ENCODE measurements around the gene RPL35. TPM values are rescaled to one million over a fixed set of nuclear protein-coding genes. Genes with fewer than 3 reads are reported as not detected.

Gene RPL35
- total RNA-seq, 6 experiments from 2014 or later, result 372 to 1,299 (median 414) TPM

DNA sequence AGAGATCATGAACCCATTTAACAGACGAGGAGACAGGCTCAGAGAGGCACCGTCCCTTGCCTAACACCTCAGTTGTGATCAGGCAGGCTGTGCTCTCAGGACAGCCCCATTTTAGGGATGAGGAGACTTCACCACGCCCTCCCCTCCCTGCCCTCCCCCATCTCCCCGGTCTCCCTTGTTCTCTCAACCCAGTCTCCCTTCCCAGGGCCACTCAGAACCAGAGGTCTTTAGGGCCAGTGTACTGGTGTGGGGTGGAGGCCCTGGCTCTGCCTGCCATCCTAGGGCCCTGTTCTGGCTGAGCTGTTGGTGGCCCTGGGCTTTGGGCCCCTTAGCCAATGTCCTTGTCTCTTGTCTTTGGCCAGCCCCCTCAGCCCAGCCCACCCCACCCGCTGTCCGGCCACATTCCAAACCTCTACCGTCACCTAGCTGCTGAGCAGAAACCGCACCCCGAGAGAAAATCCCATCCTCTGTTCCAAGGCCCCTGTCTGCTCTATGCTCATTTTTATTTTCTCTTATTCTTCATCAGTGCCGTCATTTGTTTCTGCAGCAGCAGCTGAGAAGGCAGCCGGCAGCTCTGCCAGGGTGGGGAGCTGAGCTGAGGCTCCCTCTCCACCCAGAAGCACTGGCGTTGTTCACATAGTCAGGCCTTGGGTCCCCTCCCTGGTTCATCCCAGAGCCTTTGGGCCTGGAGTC lies 50.9 kb downstream of the RPL35 start:
- Histone ChIP-seq H3K27me3 (no peaks in the 10 kb centered on the region), H3K27ac (no peak overlapping the region), H3K9me3 (no peaks in the 10 kb centered on the region), H3K4me3 (no peak overlapping the region), H3K4me1 (no peaks in the 10 kb centered on the region), H3K36me3 (no peaks in the 10 kb centered on the region)
- no peak for ATAC-seq
- intact Hi-C loops (cut with DNase I), result no loop called here
- no peak for DNase-seq
- TF ChIP-seq POLR2A (IDR thresholded peaks at IDR 0.05) (no peak), CTCF (IDR thresholded peaks at IDR 0.05) (no peak)
- 67% methylated on average over 10 of the region's 12 CpGs for WGBS (ENCODE audit: insufficient coverage, low coverage, low lambda C conversion rate, missing lambda C conversion rate)

DNA sequence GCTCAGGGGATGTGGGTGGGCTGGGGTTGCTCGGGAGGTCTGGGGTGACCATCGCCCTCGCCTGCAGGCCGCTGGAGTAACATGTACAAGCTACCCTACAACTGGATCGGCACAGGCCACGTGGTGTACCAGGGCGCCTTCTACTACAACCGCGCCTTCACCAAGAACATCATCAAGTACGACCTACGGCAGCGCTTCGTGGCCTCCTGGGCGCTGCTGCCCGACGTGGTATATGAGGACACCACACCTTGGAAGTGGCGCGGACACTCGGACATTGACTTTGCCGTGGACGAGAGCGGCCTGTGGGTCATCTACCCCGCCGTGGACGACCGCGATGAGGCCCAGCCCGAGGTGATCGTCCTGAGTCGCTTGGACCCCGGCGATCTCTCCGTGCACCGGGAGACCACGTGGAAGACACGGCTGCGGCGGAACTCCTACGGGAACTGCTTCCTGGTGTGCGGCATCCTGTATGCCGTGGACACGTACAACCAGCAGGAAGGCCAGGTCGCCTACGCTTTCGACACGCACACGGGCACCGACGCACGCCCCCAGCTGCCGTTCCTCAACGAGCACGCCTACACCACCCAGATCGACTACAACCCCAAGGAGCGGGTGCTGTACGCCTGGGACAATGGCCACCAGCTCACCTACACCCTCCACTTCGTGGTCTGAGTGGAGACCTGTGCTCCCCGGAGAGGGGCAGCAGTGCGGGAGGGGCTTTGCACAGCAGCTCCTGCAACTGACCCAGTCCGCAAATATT lies 51.8 kb downstream of the RPL35 start:
- 83% methylated on average over 1 of the region's 60 CpGs for WGBS (ENCODE audit: insufficient coverage, low coverage, low lambda C conversion rate, missing lambda C conversion rate)
- no peak for TF ChIP-seq CTCF (IDR thresholded peaks at IDR 0.05)
- no peak for TF ChIP-seq POLR2A (IDR thresholded peaks at IDR 0.05)
- H3K9me3 ChIP-seq, result no peaks in the 10 kb centered on the region
- no peak overlapping the region for H3K4me3 ChIP-seq
- H3K4me1 ChIP-seq, result no peaks in the 10 kb centered on the region
- DNase-seq, result peak in 1 of 3 donors; percentile 47
- H3K27me3 ChIP-seq, result no peaks in the 10 kb centered on the region
- ATAC-seq, result peak in 1 of 4 donors; percentile 16
- intact Hi-C loops (cut with DNase I), result no loop called here
- no peaks in the 10 kb centered on the region for H3K36me3 ChIP-seq
- no peak overlapping the region for H3K27ac ChIP-seq

- ATAC-seq (no peak), DNase-seq (no peak)
- Histone ChIP-seq H3K4me3 (no peak overlapping the region), H3K9me3 (no peaks in the 10 kb centered on the region), H3K36me3 (no peaks in the 10 kb centered on the region), H3K27ac (no peak overlapping the region), H3K27me3 (no peaks in the 10 kb centered on the region), H3K4me1 (no peaks in the 10 kb centered on the region)
- TF ChIP-seq POLR2A (IDR thresholded peaks at IDR 0.05), result no peak
- TF ChIP-seq CTCF (IDR thresholded peaks at IDR 0.05), result no peak
- intact Hi-C loops (cut with DNase I), result no loop called here
- WGBS (ENCODE audit: insufficient coverage, low coverage, low lambda C conversion rate, missing lambda C conversion rate), result 90% methylated on average over 3 of the region's 6 CpGs
Observed at GRCh38 chr9:124809211-124809610, 52.5 kb downstream of the RPL35 start.

DNA sequence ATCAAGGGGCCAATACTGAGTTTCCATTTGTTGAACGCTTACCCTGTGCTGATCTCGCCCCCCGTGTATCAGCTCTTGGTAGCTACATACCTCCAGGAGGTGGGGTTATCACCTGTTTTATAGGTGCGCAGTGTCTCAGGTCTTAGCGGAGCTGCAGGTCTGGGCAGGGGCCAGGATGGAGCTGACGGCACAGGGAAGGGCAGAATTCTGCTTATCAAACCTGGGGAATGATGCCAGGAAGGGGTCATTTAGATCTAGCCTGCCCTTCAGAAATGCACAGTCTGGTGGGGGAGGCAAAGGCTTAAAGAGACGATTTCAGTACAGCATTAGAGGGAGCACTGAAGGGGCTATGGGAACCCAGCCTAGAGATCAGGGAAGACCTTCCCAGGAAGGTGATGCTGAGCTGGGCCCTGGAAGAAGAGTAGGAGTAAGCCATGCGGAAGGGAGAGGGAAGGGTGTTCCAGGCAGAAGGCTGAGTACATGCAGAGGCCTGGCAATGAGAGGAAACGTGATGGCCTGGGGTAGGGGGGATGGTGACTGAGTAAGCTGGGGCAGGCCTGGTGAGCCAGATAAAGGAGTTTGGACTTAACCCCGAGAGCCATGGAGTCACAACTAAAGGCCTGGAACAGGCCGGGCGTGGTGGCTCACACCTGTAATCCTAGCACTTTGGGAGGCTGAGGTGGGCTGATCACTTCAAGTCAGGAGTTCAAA lies 53.4 kb downstream of the RPL35 start:
- no peaks in the 10 kb centered on the region for H3K36me3 ChIP-seq
- 87% methylated on average over 4 of the region's 12 CpGs for WGBS (ENCODE audit: insufficient coverage, low coverage, low lambda C conversion rate, missing lambda C conversion rate)
- H3K4me1 ChIP-seq, result no peaks in the 10 kb centered on the region
- no peaks in the 10 kb centered on the region for H3K9me3 ChIP-seq
- intact Hi-C loops (cut with DNase I), result no loop called here
- H3K27ac ChIP-seq, result no peak overlapping the region
- no peak overlapping the region for H3K4me3 ChIP-seq
- ATAC-seq, result no peak
- DNase-seq, result no peak
- no peaks in the 10 kb centered on the region for H3K27me3 ChIP-seq
- TF ChIP-seq POLR2A (IDR thresholded peaks at IDR 0.05) (no peak), CTCF (IDR thresholded peaks at IDR 0.05) (no peak)

Small RNA genes within 50 kb of the gene (small RNA-seq; reads per million reads assigned to genes)
- 0 reads per million in 2 experiments for gene RNU4-82P

Other genes with a start within 250 kb of the RPL35 start
- gene NR6A1, start 90.6 kb downstream of the RPL35 start, total RNA-seq, result 1 to 10 TPM; 1.3 to 3.6 (median 1.9) TPM
- under 1 TPM; 0.12 to 0.74 (median 0.40) TPM for gene OLFML2A, start 84.8 kb downstream of the RPL35 start, total RNA-seq
- gene WDR38, start 8.5 kb downstream of the RPL35 start, total RNA-seq, result not detected
- gene ARPC5L, start 173 bp upstream of the RPL35 start, total RNA-seq, result 10 to 100 TPM; 15.2 to 25.7 (median 20.6) TPM
- gene GOLGA1, start 79.1 kb upstream of the RPL35 start, total RNA-seq, result 10 to 100 TPM; 10.2 to 16.2 (median 12.5) TPM